A673 (cell line): ENCODE data around the gene ACAD11. TPM values are rescaled to one million over a fixed set of nuclear protein-coding genes. Genes with fewer than 3 reads are reported as not detected.

Experiments used
- BruUV-seq: library from RNA; stranded (reverse); fragments of 400-500 nt; replicated peaks from 2 replicates; lab custom pipeline; 2021; lab: Mats Ljungman, UMichigan
- CTCF ChIA-PET: fragments of 300-600 bp; sonication (Branson Sonifier 250); formaldehyde crosslinking; loops from one replicate; lab custom pipeline; 2022; ENCODE audit warnings: antibody characterized with exemption; lab: Charles Lee
- POLR2A ChIA-PET: fragments of 300-600 bp; sonication (Branson Sonifier 250); formaldehyde crosslinking; loops from one replicate; lab custom pipeline; 2022; ENCODE audit warnings: antibody characterized with exemption; ENCODE audit not compliant: low non-redundant PET; lab: Charles Lee
- DNase-seq: peaks from one replicate; pipeline ENCODE4 v3.0.0-alpha.2; 2015; ENCODE audit warnings: low spot score
- H3K27ac ChIP-seq: fragments of 200-600 bp; sonication (generic); 2 replicates; pipeline ENCODE4 v1.5.1; 2016; ENCODE audit warnings: mixed run types, low read depth, mild to moderate bottlenecking, mixed read lengths, antibody characterized with exemption, low read length; ENCODE audit not compliant: poor library complexity, severe bottlenecking
- H3K27me3 ChIP-seq: fragments of 200-600 bp; sonication (generic); replicated peaks from 2 replicates; pipeline ENCODE4 v1.6.1; 2017; ENCODE audit warnings: mixed run types, low read depth, mild to moderate bottlenecking, mixed read lengths, antibody characterized with exemption, low read length; ENCODE audit not compliant: insufficient read depth, poor library complexity
- H3K36me3 ChIP-seq: fragments of 200-600 bp; sonication (generic); 2 replicates; pipeline ENCODE4 v1.6.1; 2016; ENCODE audit warnings: mixed run types, mild to moderate bottlenecking, mixed read lengths, antibody characterized with exemption, low read length; ENCODE audit not compliant: insufficient read depth, poor library complexity, severe bottlenecking
- H3K4me1 ChIP-seq: fragments of 200-600 bp; sonication (generic); 2 replicates; pipeline ENCODE4 v1.6.1; 2017; ENCODE audit warnings: mixed run types, mild to moderate bottlenecking, mixed read lengths, antibody characterized with exemption, low read length; ENCODE audit not compliant: insufficient read depth, poor library complexity, severe bottlenecking
- H3K4me3 ChIP-seq: fragments of 200-600 bp; sonication (generic); 2 replicates; pipeline ENCODE4 v1.5.1; 2016; ENCODE audit warnings: low read depth, mixed run types, mild to moderate bottlenecking, mixed read lengths, low read length; ENCODE audit not compliant: poor library complexity, severe bottlenecking
- H3K9me3 ChIP-seq: fragments of 200-600 bp; sonication (generic); 2 replicates; pipeline ENCODE4 v1.6.1; 2016; ENCODE audit warnings: mixed run types, low read depth, mild to moderate bottlenecking, mixed read lengths, antibody characterized with exemption, low read length; ENCODE audit not compliant: poor library complexity, severe bottlenecking
- EZH2 ChIP-seq: fragments of 200-600 bp; sonication (generic); IDR thresholded peaks from 2 replicates; pipeline ENCODE4 v1.6.1; 2017; ENCODE audit warnings: borderline replicate concordance, low read depth, mild to moderate bottlenecking, mixed read lengths, antibody characterized with exemption, low read length; ENCODE audit not compliant: poor library complexity, severe bottlenecking
- intact Hi-C: fragments of 100-400 bp; cut with micrococcal nuclease; formaldehyde crosslinking; loops from one replicate; pipeline ENCODE4 v1.10.0; 2022; ENCODE audit not compliant: unreplicated experiment
- total RNA-seq: library from RNA; stranded (reverse); gene quantifications from 2 replicates; pipeline ENCODE4 v1.2.3, GENCODE V29; 2021
- TF ChIP-seq, protein P1 (sequence below): fragments of 300-800, 200-600 bp; sonication (generic); conservative IDR thresholded peaks from 2 replicates; pipeline ENCODE4 v1.5.1; 2017; ENCODE audit warnings: low read depth, mild to moderate bottlenecking, antibody characterized with exemption, low read length, moderate library complexity, mixed read lengths

The ACAD11 gene
- total RNA-seq, 1 experiment from 2014 or later, result 10.4 TPM

DNA sequence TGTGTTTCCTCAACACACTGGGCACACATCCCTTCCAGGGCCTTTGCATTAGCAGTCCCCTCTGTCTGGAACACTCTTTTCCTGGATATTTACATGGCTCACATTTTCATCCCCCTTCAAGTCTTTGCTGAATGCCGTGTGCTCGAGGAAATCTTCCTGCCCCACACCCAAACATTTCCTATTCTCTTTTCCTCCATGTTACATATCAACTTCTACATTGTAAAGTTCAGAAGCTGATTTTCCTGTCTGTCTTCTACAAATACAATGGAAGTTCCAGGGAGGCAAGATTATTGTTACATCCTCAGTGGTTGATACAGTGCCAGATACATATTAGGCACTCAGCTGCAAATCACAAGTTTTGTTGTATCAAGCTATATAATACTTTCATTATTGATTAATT is 4.1 kb downstream of the ACAD11 start:
- DNase-seq, result no peak
- no peak overlapping the region for H3K27ac ChIP-seq
- BruUV-seq, result no TSS peak
- H3K4me3 ChIP-seq, result no peak overlapping the region
- no peaks in the 10 kb centered on the region for H3K4me1 ChIP-seq
- H3K36me3 ChIP-seq, result no peaks in the 10 kb centered on the region
- CTCF ChIA-PET, result no interaction called here
- intact Hi-C loops, result no loop called here
- TF ChIP-seq EZH2, result no peak
- TF ChIP-seq, protein P1, sequence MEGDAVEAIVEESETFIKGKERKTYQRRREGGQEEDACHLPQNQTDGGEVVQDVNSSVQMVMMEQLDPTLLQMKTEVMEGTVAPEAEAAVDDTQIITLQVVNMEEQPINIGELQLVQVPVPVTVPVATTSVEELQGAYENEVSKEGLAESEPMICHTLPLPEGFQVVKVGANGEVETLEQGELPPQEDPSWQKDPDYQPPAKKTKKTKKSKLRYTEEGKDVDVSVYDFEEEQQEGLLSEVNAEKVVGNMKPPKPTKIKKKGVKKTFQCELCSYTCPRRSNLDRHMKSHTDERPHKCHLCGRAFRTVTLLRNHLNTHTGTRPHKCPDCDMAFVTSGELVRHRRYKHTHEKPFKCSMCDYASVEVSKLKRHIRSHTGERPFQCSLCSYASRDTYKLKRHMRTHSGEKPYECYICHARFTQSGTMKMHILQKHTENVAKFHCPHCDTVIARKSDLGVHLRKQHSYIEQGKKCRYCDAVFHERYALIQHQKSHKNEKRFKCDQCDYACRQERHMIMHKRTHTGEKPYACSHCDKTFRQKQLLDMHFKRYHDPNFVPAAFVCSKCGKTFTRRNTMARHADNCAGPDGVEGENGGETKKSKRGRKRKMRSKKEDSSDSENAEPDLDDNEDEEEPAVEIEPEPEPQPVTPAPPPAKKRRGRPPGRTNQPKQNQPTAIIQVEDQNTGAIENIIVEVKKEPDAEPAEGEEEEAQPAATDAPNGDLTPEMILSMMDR, result no peak
- POLR2A ChIA-PET, result no interaction called here
- H3K9me3 ChIP-seq, result no peaks in the 10 kb centered on the region
- no peaks in the 10 kb centered on the region for H3K27me3 ChIP-seq

GRCh38 chr3:132654721-132655120 is 4.9 kb downstream of the ACAD11 start:
- no peak for DNase-seq
- H3K27me3 ChIP-seq, result no peaks in the 10 kb centered on the region
- H3K9me3 ChIP-seq, result no peaks in the 10 kb centered on the region
- no peaks in the 10 kb centered on the region for H3K36me3 ChIP-seq
- H3K27ac ChIP-seq, result no peak overlapping the region
- BruUV-seq, result no TSS peak
- no peak for TF ChIP-seq EZH2
- TF ChIP-seq, protein P1, result no peak
- intact Hi-C loops, result no loop called here
- no peak overlapping the region for H3K4me3 ChIP-seq
- CTCF ChIA-PET, result no interaction called here
- H3K4me1 ChIP-seq, result no peaks in the 10 kb centered on the region
- POLR2A ChIA-PET, result no interaction called here

- POLR2A ChIA-PET, result no interaction called here
- DNase-seq, result no peak
- H3K36me3 ChIP-seq, result no peaks in the 10 kb centered on the region
- CTCF ChIA-PET, result no interaction called here
- no peak overlapping the region for H3K27ac ChIP-seq
- no peaks in the 10 kb centered on the region for H3K4me1 ChIP-seq
- intact Hi-C loops, result no loop called here
- no peaks in the 10 kb centered on the region for H3K9me3 ChIP-seq
- H3K4me3 ChIP-seq, result no peak overlapping the region
- BruUV-seq, result no TSS peak
- TF ChIP-seq, protein P1, result no peak
- no peak for TF ChIP-seq EZH2
- H3K27me3 ChIP-seq, result no peaks in the 10 kb centered on the region
These were observed 5.4 kb downstream of the ACAD11 start for GRCh38 chr3:132654190-132654589.
